Brain microvascular endothelial cell (primary cell): ENCODE data around the gene S100A2.

Experiments used
- DNase-seq: peaks from one replicate; pipeline ENCODE4 v3.0.0-alpha.2; 2020
- H3K27ac ChIP-seq: fragments of 250-450 bp; sonication (Bioruptor Pico); 2 replicates; pipeline ENCODE4 v1.5.1; 2020; ENCODE audit warnings: mild to moderate bottlenecking, moderate library complexity
- H3K27me3 ChIP-seq: fragments of 250-450 bp; sonication (Bioruptor Pico); replicated peaks from 2 replicates; pipeline ENCODE4 v1.5.1; 2020; ENCODE audit warnings: mild to moderate bottlenecking
- H3K36me3 ChIP-seq: fragments of 250-450 bp; sonication (Bioruptor Pico); replicated peaks from 2 replicates; pipeline ENCODE4 v1.5.1; 2020; ENCODE audit warnings: mild to moderate bottlenecking
- H3K4me3 ChIP-seq: 2 replicates; pipeline ENCODE4 v1.5.1; 2011; ENCODE audit warnings: low read depth, mild to moderate bottlenecking, control low read depth, low read length, moderate library complexity
- CTCF ChIP-seq: IDR thresholded peaks from 2 replicates; pipeline ENCODE4 v1.5.1; 2011; ENCODE audit warnings: low read depth, mild to moderate bottlenecking, moderate library complexity, low read length, control low read depth, inconsistent platforms; ENCODE audit errors: missing control alignments
- in situ Hi-C: cut with HindIII; loops from 2 replicates; pipeline ENCODE4 v1.10.0; 2017; ENCODE audit warnings: low sequenced_read_pairs, low pct_ligation_motif_present

S100A2 gene

GRCh38 chr1:153550827-153551500, 14.7 kb downstream of the S100A2 start:
- no peak for DNase-seq
- no peak for TF ChIP-seq CTCF
- H3K27ac ChIP-seq: no peak overlapping the region
- in situ Hi-C loops: no loop called here
- no peaks in the 10 kb centered on the region for H3K27me3 ChIP-seq
- no peaks in the 10 kb centered on the region for H3K36me3 ChIP-seq
- no peak overlapping the region for H3K4me3 ChIP-seq

- H3K36me3 ChIP-seq: no peaks in the 10 kb centered on the region
- in situ Hi-C loops: no loop called here
- no peaks in the 10 kb centered on the region for H3K27me3 ChIP-seq
- no peak for DNase-seq
- no peak overlapping the region for H3K4me3 ChIP-seq
- no peak overlapping the region for H3K27ac ChIP-seq
- TF ChIP-seq CTCF: no peak
Observed at GRCh38 chr1:153550398-153550758, 15.3 kb downstream of the S100A2 start.

GRCh38 chr1:153549741-153550397, 15.8 kb downstream of the S100A2 start:
- H3K27ac ChIP-seq: no peak overlapping the region
- H3K4me3 ChIP-seq: no peak overlapping the region
- no peak for TF ChIP-seq CTCF
- H3K36me3 ChIP-seq: no peaks in the 10 kb centered on the region
- DNase-seq: no peak
- in situ Hi-C loops: no loop called here
- no peaks in the 10 kb centered on the region for H3K27me3 ChIP-seq

GRCh38 chr1:153548722-153549688, 16.6 kb downstream of the S100A2 start, which contains the start of gene S100A3:
Gene S100A3, minus strand, starts transcription at chr1:153549258. Its CDS starts 773 bp downstream, at chr1:153548485.
- TF ChIP-seq CTCF: no peak
- H3K27me3 ChIP-seq: no peaks in the 10 kb centered on the region
- no peak within 1 kb of the TSS for H3K4me3 ChIP-seq
- peak; percentile 73 for DNase-seq
- H3K36me3 ChIP-seq: no peaks in the 10 kb centered on the region
- H3K27ac ChIP-seq: peak within 1 kb of the TSS; percentile 16
- in situ Hi-C loops: no loop called here

GRCh38 chr1:153547560-153548551, 17.8 kb downstream of the S100A2 start:
- H3K4me3 ChIP-seq: no peak overlapping the region
- TF ChIP-seq CTCF: no peak
- H3K27ac ChIP-seq: no peak overlapping the region
- no peaks in the 10 kb centered on the region for H3K27me3 ChIP-seq
- H3K36me3 ChIP-seq: no peaks in the 10 kb centered on the region
- in situ Hi-C loops: no loop called here
- DNase-seq: no peak
